ELR (cell line): Measurements from ENCODE around the gene SUGCT.
A peak's percentile ranks its signal among the peaks of the same experiment; 100 is the strongest.

Experiments used
- DNase-seq: peaks from one replicate; pipeline ENCODE4 v3.0.0-alpha.2; 2015; ENCODE audit warnings: low read depth

SUGCT gene

DNA sequence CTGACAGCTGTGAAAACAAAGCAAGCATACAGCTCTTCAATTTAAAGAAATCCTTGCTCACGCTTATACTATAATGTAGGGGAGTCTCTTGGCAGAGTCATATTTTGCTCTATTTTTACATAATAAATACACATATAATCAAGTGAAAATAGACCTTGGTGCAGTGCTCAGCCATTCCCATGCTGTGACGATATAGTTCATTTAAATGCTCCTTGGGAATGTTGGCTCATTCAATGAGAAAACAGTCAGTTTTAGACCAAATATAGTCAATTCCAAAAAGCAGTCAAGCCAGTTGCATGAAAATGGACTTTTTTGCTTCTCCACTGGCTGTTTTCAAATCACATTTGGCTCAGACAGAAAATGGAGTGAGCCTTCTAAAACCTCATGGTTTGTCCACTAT, 587.4 kb downstream of the SUGCT start:
- no peak for DNase-seq

DNA sequence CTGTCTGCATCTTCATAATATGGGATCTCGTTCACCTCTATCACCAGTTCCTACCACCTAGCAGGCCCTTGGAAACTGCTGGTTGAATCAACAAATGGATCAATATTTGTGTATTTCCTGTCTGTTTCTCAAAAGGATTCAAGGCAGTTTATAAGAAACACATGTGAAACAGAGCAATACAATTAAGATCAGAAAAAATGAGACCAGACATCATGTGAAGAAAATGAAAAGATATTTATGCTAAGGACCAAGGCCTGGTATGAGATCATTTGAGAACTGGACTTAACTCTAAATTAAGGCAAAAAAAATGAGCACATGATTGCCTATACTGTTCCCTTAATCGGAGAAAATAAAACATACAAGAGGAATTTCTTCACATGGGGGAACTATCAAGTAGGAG, 589.0 kb downstream of the SUGCT start:
- DNase-seq: no peak

DNA sequence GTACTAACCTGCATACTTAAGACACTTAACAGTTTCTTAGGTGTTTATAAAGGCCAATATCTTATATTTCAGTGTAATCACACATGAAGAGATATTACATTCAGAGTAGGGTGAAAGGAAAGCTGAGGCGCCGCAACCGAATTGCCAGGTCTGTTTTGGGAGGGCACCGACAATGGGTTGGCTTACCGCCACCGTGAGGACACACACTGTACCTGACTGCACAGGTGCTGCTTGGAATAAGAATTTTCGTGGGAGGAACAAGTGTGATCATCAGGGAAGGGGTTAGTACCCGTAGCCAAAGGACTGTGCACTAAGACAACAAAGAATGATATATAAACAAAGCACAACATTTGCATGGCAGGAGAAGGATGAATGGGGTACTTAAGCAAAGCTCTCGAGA, 591.8 kb downstream of the SUGCT start:
- no peak for DNase-seq

DNA sequence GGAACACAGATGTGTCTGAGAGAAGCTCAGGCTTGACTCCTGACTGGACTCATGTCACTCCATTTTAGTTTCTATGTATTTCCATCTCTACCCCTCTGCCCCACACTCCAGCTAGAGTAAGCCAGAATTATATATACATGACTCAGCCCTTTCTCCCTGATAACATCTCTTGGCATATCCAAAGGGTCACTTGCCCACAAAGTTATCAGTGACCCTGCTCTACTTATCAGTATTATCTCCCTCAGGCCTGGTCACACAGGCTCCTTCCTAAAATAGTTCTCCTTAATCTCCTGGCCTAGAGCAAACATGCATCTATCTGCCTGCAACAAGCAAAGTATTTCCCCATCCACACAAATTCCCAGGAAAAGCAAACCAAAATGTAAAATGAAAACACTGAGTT, 598.3 kb downstream of the SUGCT start:
- DNase-seq: no peak

DNA sequence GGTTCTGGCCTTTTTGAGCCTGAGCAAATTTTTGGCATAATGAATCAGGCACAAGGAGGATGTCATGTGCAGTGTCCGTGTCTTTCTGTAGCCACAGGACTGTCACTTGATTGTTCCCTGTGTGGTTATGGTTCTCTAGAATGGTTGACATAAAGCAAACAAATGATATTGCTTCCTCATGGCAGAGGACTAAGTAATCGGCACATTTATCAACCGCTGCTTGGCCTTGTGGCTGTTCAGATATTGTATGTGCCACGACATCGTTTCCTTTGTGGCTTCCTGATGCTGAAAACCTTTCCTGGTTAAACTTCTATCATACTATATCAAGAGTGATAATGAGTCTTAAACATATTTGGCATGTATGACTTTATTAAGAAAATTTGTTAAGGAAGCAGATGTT, 598.8 kb downstream of the SUGCT start:
- DNase-seq: no peak

- no peak for DNase-seq
Observed at GRCh38 chr7:40739257-40739656, 604.5 kb downstream of the SUGCT start.

GRCh38 chr7:40742270-40742669, 607.5 kb downstream of the SUGCT start:
- DNase-seq: no peak

DNA sequence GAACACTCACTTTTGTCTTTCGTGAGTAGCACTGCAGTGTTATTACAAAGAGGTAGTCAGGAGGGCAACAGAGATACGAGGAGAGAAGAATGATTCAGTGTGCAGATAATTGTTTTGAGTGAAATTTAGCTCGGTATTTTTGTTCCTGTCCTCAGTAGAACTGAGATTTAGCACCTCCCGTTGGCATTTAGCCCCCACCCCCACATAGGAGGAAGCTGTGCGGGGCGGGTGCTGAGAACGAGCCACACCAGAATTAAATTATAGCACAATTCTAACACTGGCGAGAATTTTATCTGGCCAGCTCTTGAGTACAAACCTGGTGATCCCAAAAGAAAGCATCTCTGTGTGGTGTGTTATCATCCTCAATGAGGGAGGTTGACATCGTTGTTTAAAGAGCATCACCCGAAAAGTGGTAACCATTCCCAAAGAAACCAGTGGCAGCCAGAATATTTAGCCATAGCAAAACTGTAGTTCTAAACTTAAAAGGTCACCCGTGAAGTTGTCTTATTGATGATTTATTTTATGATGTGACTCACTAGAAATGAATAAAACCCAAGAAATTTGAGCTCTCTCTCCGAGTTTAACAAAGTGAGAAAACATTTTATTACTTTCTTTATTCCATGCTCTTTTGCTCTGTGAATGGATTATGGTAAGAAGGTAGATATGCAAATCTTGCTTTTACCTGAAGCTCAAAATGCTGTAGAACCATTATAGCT, 612.2 kb downstream of the SUGCT start:
- DNase-seq: peak; percentile 31

- peak; percentile 54 for DNase-seq
Observed at GRCh38 chr7:40747856-40748255, 613.1 kb downstream of the SUGCT start.

DNA sequence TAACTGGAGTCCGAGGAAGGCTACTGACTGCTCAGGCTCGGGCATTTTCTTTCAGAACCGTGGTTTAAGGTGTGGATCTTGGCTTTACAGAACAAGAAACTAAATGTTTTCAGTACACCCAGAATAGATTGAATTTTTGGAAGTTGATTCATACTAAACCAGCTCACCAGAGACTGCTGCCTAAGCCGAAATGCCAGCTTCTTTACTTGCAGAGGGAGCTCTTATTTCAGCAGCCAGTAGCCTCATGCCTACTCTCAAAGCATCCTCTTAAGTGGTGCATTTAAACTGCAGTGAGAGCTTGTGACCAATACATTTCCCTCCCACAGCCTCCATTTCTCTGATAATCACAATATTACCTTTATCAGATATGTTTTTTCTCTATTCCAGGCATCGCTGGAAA, 615.1 kb downstream of the SUGCT start:
- peak; percentile 27 for DNase-seq

DNA sequence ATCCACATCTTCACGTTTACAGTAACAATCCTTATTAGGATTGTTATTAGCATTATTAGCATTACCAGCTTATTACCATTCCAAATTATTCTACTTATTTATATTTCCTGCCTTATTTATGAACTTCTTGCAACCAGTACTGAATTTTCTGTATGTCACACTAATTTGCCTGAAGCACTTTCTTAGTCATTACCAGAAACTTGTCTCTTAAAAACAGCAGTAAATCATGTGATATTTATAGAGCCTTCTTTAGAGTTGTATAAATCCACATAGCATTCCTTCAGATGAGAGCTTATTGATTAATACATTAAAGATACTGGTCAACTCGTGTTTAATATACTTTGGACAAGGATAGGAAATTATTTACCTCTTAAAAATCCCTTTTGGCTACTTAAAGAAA, 618.6 kb downstream of the SUGCT start:
- DNase-seq: peak; percentile 43

DNA sequence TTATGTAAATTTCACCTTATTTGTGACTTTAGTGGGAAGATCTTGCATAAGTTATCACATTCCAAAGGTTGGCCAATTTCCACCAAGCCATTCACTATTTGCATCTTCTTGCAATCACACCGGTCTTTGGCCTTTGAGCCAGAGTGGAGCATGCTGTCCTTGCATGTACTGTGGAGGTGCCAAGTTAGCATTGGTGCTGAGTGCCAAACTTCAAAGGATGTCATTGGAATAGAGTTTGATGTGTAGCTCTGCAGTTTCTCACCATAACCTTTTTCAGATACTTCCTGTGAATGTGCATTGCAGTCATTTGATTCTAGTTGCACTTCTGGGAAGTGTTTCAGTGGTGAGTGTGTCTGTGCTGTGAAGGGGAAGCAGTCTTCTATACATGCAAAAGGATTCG, 620.6 kb downstream of the SUGCT start:
- DNase-seq: no peak

- no peak for DNase-seq
Observed at GRCh38 chr7:40757109-40757508, 622.3 kb downstream of the SUGCT start.

GRCh38 chr7:40758590-40758989, 623.8 kb downstream of the SUGCT start:
- no peak for DNase-seq

- no peak for DNase-seq
Observed at GRCh38 chr7:40760293-40760964, 625.6 kb downstream of the SUGCT start.

DNA sequence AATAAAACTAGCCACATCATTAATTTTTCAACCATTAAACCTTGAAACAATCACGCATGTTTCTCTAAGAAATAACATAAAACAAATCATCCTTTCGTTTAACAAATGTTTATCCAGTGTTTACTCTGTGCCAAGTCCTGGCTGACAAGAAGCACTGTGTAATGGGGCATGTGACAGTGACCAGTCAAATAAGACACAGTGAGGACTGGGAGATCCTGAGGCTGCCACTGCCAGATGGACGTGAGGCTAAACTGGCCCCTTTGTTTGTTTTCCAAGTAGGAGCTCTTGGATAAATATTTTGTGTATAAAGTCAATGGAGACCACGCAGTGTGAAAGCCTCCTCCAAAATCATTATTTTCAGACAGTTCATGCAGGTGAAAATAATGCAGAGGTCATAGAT, 626.2 kb downstream of the SUGCT start:
- DNase-seq: no peak

- peak; percentile 15 for DNase-seq
Observed at GRCh38 chr7:40761762-40762560, 627.2 kb downstream of the SUGCT start.

- DNase-seq: peak; percentile 32
Observed at GRCh38 chr7:40763319-40764287, 628.8 kb downstream of the SUGCT start.

DNA sequence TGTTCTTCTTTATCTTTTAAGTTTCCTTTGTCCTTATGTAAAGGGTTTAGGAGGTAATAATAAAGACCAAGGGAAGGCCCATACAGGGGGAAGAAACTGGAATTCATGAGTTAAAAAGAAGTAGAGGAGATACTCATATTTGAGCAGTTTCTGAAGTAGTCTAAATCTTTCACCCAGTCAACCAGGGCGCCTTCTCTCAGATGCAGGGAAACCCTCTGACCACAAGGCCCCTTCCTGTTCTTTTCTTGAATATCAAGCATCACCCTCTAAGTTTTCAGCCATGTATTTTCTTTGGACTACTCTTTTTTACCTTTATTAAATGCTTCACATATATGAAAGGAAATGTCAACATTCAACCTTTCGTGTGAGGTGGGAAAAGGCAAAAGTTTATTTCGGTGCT, 630.8 kb downstream of the SUGCT start:
- DNase-seq: no peak

DNA sequence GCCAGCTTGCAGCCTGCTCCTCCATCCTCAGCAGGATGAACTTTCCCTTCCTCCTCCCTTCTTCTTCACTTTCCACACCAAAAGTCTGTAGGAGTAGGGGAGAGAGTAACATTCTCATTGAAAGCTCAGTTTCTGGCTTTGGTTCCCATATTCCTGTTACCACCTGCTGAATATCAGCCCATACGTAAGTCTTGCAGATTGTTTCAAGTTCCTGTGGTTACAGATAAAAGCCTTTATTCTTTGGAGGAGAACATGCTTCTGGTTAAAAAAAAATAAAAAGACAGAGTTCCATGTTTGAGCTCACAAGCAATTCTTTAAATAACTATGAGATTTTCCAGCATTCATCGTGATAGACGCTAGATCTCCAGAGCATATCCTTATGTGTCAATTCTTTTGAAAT, 637.3 kb downstream of the SUGCT start:
- DNase-seq: no peak

- no peak for DNase-seq
Observed at GRCh38 chr7:40773656-40774055, 638.9 kb downstream of the SUGCT start.

DNA sequence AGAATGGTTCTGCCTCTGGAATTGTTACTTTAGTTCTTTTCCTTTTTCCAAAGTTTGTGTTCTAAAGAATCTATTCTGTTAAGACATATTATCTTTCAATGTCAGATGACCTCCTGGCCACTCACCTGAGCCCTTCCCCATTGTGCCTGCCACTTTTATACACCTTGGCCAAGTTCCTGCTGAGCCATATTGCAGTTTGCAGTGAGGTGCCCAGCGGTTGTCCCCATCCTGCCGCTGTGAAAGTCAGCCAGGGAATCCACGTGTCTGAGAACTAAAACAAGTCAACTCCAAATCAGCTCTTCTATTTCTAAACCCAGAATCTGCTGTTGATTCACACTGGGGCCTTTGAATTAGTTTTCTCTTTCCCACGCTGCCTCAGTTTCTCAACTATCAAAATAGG, 641.1 kb downstream of the SUGCT start:
- DNase-seq: no peak
